AG10803 (cell line): ENCODE data around the gene EHD2.

ENCODE experiments used
- DNase-seq: peaks from one replicate; pipeline ENCODE4 v3.0.0; 2010; ENCODE audit warnings: low read depth
- H3K4me3 ChIP-seq: 2 replicates; pipeline ENCODE4 v1.5.1; 2011; ENCODE audit warnings: mild to moderate bottlenecking, low read length, control low read depth
- CTCF ChIP-seq: conservative IDR thresholded peaks from 2 replicates; pipeline ENCODE4 v1.5.1; 2011; ENCODE audit warnings: mild to moderate bottlenecking, low read length, control low read depth, inconsistent platforms

The EHD2 gene

DNA sequence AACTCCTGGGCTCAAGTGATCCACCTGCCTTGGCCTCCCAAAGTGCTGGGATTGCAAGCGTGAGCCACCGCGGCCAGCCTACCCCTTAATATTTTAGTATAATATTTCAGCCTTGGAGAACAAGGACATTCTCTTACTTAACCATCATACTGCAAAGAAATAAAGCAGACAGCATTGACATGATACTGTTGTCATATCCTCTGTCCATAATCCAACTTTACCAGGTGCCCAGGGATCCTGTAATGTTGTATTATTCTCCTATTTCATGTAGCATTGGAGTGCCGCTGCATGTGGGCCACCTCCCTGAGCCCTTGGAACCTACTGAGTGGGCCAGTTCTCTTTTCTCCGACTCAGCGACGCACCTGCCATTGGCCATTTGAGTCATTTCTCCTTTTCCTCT is 21.4 kb upstream of the EHD2 start:
- H3K4me3 ChIP-seq, result no peak overlapping the region
- no peak for TF ChIP-seq CTCF
- DNase-seq, result no peak

DNA sequence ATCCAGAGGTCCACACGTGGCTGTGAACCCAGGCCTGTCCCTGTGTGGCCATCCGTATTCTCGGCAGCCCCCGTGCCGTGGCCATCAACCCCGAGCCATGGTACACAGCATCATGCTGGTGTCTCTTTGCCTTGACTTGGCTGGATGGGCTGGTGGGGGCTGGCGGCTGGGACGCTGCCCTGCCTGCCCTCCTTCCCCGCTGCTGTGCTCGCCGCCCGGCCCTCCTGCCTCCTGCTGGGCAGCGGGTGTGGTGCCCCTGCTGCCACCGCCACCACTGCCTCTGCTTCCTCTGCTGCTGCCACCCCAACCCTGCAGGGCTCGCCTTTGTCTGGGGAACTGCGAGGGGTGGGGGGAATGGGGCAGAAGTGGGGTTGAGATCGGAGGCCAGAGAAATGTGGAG is 19.7 kb upstream of the EHD2 start:
- TF ChIP-seq CTCF, result no peak
- no peak for DNase-seq
- no peak overlapping the region for H3K4me3 ChIP-seq

- TF ChIP-seq CTCF, result no peak
- no peak for DNase-seq
- H3K4me3 ChIP-seq, result no peak overlapping the region
These were observed 19.3 kb upstream of the EHD2 start for GRCh38 chr19:47693903-47694302.

GRCh38 chr19:47694466-47695273 is 18.6 kb upstream of the EHD2 start:
- no peak for DNase-seq
- H3K4me3 ChIP-seq, result no peak overlapping the region
- TF ChIP-seq CTCF, result no peak

DNA sequence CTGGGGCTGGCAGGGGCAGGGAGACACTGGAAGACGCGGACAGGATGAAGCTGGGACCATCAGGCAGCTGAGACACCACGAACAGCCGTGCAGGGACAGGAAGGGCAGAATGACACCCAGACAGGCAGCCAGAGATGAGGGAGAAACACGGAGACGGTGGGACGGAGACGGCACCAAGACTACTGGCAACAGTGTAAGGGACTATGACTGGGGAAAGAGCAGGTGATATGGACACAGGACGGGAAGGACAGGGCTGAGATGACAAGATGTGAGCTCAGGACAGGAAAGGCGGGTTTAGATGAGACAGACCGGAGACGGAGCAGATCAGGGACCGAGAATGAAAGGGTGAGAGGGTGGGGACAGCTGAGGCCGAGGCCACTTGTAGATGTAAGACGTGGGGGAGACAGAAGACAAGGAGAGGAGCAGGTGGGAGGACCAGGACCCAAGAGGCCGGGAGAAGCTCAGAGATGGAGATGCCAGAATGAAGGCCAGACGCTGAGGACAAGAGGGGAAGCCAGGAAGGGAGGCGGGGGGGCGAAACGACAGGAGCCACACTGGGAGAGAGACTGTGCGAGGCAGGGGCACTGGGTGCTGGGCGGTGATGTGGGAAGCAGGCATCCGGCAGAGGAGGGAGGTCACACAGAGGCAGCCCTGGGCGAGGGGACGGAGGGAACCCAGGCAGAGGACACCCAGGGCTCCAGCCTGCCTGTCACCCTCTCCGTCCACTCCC is 17.5 kb upstream of the EHD2 start:
- no peak overlapping the region for H3K4me3 ChIP-seq
- DNase-seq, result no peak
- no peak for TF ChIP-seq CTCF

DNA sequence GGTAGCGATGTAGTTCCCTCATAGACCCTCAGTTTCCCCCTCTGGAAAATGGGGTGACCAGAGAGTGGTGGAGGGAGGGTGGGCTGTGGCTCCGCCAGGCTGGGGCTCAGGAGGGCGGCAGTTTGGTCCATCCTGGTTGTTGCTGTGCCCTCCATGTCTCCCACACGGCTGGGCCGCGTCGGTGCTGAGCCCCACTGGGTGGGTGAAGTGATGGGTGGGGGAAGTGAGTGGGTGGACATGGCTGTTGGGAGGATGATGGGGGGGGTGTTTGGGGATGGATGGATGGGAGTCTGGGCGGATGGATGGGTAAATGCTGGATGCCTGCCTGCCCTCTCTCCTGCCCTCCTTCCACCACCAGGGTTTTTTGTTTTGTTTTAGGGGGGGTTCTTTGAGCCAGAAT is 16.6 kb upstream of the EHD2 start:
- no peak for DNase-seq
- H3K4me3 ChIP-seq, result no peak overlapping the region
- TF ChIP-seq CTCF, result no peak
